Activated B cell treated with CpG ODN at 0.5 μM for 24 hours (primary cell): ENCODE results near the gene PCDH12. TPM values are rescaled to one million over a fixed set of nuclear protein-coding genes. Genes with fewer than 3 reads are reported as not detected.

ENCODE experiments used
- ATAC-seq: fragments of 200-7000 bp; cut with Tn5 transposase; one replicate; pipeline ENCODE4 v1.10.0; 2021; ENCODE audit warnings: low read depth, mild to moderate bottlenecking, moderate library complexity
- CTCF ChIA-PET: fragments of 350-600 bp; sonication (Branson Sonifier 250); formaldehyde crosslinking; loops from one replicate; lab custom pipeline; 2021; ENCODE audit warnings: antibody characterized with exemption; lab: Charles Lee
- POLR2A ChIA-PET: fragments of 350-600 bp; sonication (Branson Sonifier 250); formaldehyde crosslinking; loops from one replicate; lab custom pipeline; 2021; ENCODE audit warnings: antibody characterized with exemption; lab: Charles Lee
- DNase-seq: peaks from one replicate; pipeline ENCODE4 v3.0.0; 2022
- H3K27ac Mint-ChIP-seq: one replicate; pipeline ENCODE4 v1.8.0; 2020; ENCODE audit warnings: mixed read lengths
- H3K27me3 Mint-ChIP-seq: one replicate; pipeline ENCODE4 v1.8.0; 2021; ENCODE audit warnings: mixed read lengths
- H3K36me3 Mint-ChIP-seq: one replicate; pipeline ENCODE4 v1.8.0; 2021; ENCODE audit warnings: low read depth, mixed read lengths
- H3K4me1 Mint-ChIP-seq: one replicate; pipeline ENCODE4 v1.8.0; 2021; ENCODE audit warnings: mixed read lengths
- H3K4me3 Mint-ChIP-seq: one replicate; pipeline ENCODE4 v1.8.0; 2020; ENCODE audit warnings: mild to moderate bottlenecking, mixed read lengths
- H3K9me3 Mint-ChIP-seq: one replicate; pipeline ENCODE4 v1.8.0; 2020; ENCODE audit warnings: mixed read lengths
- CTCF ChIP-seq: fragments of 200-600 bp; IDR thresholded peaks from one replicate; pipeline ENCODE4 v1.8.0; 2022; ENCODE audit warnings: antibody characterized with exemption, mild to moderate bottlenecking
- intact Hi-C: fragments of 100-400 bp; cut with micrococcal nuclease; formaldehyde crosslinking; loops from one replicate; pipeline ENCODE4 v1.15.1; 2024
- total RNA-seq: library from RNA; stranded (reverse); gene quantifications from 2 replicates; pipeline ENCODE4 v1.2.3, GENCODE V29; 2022

PCDH12 gene
- total RNA-seq, result not detected in 2 replicates

DNA sequence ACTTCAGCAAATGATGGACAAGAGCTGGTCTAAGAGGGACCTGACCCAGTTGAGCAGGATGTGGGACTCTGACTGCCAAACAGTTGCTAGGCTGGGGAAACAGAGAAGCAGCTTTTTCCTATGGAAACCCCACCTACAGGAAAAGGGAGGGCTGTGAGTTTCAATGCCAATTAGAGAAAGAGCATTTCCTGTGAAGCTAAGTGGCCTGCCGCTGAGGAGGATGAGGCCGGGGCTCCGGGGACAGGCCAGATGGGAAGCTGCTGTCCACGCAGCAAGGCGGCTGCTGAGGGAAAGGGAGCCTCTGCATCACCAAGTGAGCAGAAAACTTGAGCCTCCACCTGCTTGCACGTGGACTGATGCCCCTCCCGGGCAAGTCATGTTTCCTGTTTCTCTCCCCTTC is at the start of gene PCDH12:
PCDH12 (minus strand) TSS at position 90 of the 400 bp plus-strand sequence. CDS start 351 bp downstream, outside the sequence.
- ATAC-seq (no peak), DNase-seq (no peak)
- ChIA-PET CTCF (interaction anchor here (0.8 to 6.9 kb wide), 3 partner anchors 79 to 293 kb away, joined by 3 to 133 read pairs (median 3); no protein-coding TSS in a partner anchor), POLR2A (interaction anchor here (1.4 kb wide), 1 partner anchor 35 kb away, joined by 7 read pairs; the partner anchor contains the start of gene DELE1)
- H3K27me3 Mint-ChIP-seq, result peaks cover 3% of the 10 kb centered on the region
- H3K4me1 Mint-ChIP-seq, result peaks cover 18% of the 10 kb centered on the region
- H3K9me3 Mint-ChIP-seq, result no peaks in the 10 kb centered on the region
- H3K4me3 Mint-ChIP-seq, result no peak within 1 kb of the TSS
- peaks cover 2% of the 10 kb centered on the region for H3K36me3 Mint-ChIP-seq
- peak within 1 kb of the TSS; percentile 20 for H3K27ac Mint-ChIP-seq
- intact Hi-C loops, result no loop called here
- no peak for TF ChIP-seq CTCF

DNA sequence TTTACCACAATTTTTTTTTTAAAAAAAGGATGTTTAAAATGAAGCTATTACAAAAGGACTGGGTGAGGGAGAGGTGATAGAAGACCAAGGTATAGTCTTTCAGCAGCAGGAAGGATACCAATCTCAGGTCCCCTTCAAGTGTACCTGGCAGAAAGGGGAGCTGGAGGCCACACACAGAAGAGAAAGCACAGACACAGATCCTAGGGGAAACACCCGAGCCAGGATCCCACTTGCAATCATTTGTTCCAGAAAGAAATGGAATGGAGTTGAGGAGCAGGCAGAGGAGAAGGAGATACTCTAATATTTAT is 49.2 kb upstream of the PCDH12 start:
- ChIA-PET CTCF (interaction anchor here (0.6 kb wide), 1 partner anchor 14 kb away, joined by 3 read pairs; no protein-coding TSS in a partner anchor), POLR2A (no interaction called here)
- no peak for TF ChIP-seq CTCF
- Mint-ChIP-seq H3K27me3 (no peaks in the 10 kb centered on the region), H3K27ac (no peak overlapping the region), H3K4me3 (no peak overlapping the region), H3K36me3 (peaks cover 31% of the 10 kb centered on the region), H3K4me1 (peaks cover 12% of the 10 kb centered on the region), H3K9me3 (no peaks in the 10 kb centered on the region)
- no peak for ATAC-seq
- DNase-seq, result no peak
- intact Hi-C loops, result no loop called here

- H3K27me3 Mint-ChIP-seq, result no peaks in the 10 kb centered on the region
- POLR2A ChIA-PET, result no interaction called here
- DNase-seq (no peak), ATAC-seq (no peak)
- H3K4me1 Mint-ChIP-seq, result peaks cover 8% of the 10 kb centered on the region
- intact Hi-C loops, result no loop called here
- no peaks in the 10 kb centered on the region for H3K9me3 Mint-ChIP-seq
- no peak for TF ChIP-seq CTCF
- CTCF ChIA-PET, result no interaction called here
- H3K36me3 Mint-ChIP-seq, result peaks cover 37% of the 10 kb centered on the region
- H3K27ac Mint-ChIP-seq, result peak overlapping the region; percentile 30
- no peak overlapping the region for H3K4me3 Mint-ChIP-seq
Measured at GRCh38 chr5:142006363-142007236, 48.6 kb upstream of the PCDH12 start.

DNA sequence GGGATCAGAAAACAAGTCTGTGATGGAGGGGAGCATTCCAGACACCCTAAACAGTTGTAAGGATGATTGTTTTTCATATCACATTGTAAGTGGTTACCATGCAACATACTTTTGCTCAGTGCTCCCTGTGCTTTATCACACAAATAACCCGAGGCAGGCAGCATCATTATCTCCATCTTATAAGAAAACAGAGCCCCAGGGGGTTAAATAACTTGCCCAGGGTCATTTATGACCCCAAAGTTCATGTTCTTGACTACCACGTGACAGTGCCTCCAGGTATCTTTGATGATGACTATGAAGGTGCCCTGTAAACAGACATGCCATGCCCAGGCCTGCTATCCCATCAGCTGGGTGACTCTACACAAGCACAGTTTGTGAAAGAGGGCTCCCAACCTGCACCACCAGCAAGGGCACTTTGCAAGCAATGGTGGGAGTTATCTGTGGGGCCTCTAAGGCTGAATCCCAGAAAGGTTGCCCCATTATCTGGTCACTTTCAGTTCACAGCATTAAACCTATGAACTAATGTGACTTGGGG is 45.3 kb upstream of the PCDH12 start:
- no peak overlapping the region for H3K4me3 Mint-ChIP-seq
- CTCF ChIA-PET, result interaction anchor here (1.4 kb wide), 1 partner anchor 12 kb away, joined by 3 read pairs; no protein-coding TSS in a partner anchor
- TF ChIP-seq CTCF, result no peak
- H3K27ac Mint-ChIP-seq, result no peak overlapping the region
- DNase-seq (no peak), ATAC-seq (no peak)
- peaks cover 46% of the 10 kb centered on the region for H3K36me3 Mint-ChIP-seq
- POLR2A ChIA-PET, result no interaction called here
- peaks cover 8% of the 10 kb centered on the region for H3K4me1 Mint-ChIP-seq
- no peaks in the 10 kb centered on the region for H3K27me3 Mint-ChIP-seq
- intact Hi-C loops, result no loop called here
- no peaks in the 10 kb centered on the region for H3K9me3 Mint-ChIP-seq
